ENCODE data around the gene PDGFRA. TPM values are rescaled to one million over a fixed set of nuclear protein-coding genes. Genes with fewer than 3 reads are reported as not detected.
"Not testable (repeated sequence)": the region's sequence is repeated elsewhere in the genome, so short reads cannot be mapped to it uniquely, and the experiment has no call there.

Gene PDGFRA
- polyA plus RNA-seq, 3 donors, result 138 to 140 (median 140) TPM

DNA sequence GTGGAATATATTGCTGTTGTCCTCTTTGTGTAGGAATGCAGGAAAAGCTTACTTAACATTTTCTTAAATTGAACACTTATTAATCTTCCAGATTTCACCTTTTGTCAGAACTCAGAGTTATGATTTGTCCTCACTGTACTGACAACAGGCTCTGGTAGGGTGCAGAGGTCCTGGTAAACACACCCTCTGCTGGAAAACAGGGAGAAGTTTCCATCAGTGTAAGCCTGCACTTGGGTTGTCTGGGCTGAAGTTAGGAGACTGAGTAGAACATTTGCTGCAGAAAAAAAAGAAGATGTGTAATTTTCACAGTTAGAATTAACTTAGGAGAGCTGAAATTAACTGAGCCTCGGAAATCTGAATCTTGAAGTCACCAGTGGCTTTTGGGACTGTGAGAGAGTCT is 23.2 kb downstream of the PDGFRA start:
- not testable (repeated sequence) for DNase-seq

DNA sequence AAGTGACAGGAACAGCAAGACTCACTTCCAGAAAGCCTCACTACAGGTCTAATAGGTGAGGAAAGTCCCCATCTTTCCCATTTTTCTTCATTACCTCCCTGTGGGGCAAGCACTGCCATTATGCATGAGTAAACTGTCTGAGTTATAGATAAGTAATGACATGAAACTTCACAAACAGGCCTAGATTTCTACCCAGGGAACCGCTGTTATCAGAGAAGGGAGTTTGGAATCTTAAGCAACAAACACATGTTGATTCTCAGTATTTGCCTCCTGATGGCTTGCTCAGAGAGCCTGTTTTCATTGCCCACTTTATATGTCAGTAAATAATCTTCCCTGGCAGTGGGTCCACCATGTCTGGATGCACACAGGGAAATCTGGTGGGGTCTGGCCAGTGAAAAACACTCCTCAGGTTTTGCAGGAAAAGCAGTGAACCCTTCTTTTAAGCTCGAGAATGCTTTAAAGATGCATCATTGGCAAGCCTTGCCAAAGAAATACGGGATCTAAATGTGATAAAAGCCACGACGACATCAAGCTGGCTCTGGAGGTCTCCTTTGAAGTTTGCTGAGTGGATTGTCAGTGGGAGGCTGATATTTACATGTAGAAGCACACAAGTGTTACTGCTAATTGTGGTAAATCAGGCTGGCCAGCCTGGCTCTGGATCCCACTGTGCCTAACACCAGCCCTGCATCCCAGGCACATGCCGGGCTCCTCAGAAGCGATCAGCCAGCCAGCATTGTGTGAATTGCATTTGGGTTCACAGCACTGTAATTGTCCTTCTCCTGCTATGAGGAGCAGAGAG is 25.2 kb downstream of the PDGFRA start:
- no peak for DNase-seq

DNA sequence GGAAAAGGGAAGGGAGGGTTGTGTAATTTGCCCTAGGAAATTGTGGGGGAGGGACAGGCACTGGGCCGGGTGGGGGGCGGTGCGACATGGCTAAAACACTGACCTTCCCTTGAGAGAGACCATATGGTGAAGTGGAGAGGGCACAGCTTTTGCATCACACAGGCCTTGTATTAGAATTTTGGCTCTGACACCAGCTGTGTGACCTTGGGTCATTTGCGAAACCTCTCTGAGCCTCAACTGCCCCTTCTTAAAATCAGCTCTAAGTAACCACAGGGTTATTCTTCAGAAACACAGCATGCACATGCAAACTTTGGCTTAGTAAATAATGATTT is 25.8 kb downstream of the PDGFRA start:
- no peak for DNase-seq

DNA sequence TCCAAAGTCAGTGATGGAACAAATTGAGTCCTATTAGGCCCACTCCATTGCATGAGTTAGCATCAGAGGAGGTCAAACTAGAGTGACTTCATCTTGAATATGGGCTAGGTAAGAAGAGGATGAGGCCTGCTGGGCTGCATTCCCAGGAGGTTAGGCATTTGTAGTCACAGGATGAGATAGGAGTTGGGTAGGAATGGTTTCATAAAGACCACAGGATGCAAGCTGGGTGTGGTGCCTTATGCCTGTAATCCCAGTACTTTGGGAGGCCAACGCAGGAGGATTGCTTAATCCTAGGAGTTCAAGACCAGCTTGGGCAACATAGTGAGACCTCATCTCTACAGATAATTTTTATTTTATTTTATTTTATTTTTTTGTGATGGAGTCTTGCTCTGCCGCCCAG is 26.8 kb downstream of the PDGFRA start:
- DNase-seq, result no peak

DNA sequence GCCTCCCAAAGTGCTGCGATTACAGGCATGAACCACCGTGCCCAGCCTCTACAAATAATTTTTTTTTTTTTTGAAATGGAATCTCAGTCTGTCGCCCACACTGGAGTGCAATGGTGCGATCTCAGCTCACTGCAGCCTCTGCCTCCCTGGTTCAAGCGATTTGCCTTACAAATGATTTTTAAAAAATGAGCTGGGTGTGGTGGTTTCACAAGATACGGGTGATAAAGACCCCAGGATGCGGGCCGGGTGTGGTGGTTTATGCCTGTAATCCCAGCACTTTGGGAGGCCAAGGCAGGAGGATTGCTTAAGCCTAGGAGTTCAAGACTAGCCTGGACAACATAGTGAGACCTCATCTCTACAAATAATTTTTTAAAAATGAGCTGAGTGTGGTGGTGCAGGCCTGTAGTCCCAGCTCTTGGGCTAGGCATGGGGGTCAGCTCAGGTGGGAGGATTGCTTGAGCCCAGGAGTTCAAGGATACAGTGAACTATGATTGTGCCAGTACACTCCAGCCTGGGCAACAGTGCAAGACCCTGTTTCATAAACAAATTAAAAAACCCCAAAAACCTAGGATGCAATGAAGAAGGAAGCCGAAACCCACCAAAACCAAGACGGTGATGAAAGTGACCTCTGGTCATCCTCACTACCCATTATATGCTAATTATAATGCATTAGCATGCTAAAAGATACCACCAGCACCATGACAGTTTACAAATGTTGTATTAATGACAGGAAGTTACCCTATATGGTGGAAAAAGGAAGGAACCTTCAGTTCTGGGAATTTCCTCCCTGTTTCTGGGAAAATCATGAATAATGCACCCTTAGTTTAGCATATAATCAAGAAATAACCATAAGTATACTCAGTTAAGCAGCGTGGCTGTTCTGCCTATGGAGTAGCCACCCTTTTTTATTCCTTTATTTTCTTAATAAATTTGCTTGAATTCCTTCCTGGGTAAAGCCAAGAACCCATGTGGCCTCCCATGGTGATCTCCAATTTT is 27.7 kb downstream of the PDGFRA start:
- DNase-seq, result no peak

DNA sequence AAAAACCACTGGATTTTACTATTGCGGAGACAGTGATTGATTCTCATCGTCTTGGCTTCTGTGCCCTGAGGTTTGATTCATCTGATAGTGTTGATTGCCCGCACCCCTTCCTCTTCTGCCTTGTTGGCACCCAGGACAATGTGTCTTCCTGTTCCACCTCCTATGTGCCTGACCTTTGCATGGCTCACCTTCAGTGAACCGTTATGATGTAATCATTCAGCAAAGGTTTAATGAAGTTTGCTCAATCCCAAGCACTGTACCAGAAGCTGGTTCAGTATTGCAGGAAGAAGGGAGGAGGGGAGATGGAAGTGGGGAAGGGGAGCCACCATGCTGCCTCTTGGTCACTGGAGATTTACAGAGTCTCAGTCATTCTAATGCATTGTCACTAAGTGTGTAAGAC is 36.3 kb downstream of the PDGFRA start:
- no peak for DNase-seq

DNA sequence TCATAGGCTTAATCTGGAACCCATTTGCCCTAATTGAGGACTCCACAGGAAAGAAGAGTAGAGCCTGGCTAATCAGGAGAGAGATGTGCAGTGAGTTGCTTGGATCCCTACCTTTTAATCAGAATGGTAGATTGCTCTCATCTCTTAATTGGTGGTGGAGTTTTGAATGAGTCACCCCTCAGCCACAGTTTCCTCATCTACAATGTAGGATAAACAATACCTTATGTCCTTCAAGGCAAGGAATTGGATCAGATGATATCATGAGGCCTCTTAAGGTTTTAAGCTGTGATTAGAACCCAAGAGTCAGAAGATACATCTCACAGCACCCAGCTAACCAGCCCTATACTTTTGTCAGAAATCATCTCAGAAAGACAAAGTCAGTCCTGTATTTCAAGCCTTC is 39.1 kb downstream of the PDGFRA start:
- DNase-seq, result no peak

DNA sequence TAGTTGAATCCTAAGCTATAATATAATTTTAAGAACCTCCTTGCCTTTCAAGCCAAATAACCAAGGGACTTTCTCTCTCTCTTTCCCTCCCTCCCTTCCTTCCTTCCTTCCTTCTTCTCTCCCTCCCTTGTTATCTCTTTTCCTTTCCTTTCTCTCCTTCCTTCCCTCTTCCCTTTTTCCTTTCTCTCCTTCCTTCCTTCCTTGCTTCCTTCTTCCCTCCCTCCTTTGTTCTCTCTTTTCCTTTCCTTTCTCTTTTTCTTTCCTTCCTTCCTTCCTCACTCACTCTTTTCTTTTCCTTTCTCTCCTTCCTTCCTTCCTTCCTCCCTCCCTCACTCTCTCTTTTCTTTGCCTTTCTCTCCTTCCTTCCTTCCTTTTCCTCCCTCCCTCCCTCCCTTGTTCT is 42.4 kb downstream of the PDGFRA start:
- DNase-seq, result no peak

DNA sequence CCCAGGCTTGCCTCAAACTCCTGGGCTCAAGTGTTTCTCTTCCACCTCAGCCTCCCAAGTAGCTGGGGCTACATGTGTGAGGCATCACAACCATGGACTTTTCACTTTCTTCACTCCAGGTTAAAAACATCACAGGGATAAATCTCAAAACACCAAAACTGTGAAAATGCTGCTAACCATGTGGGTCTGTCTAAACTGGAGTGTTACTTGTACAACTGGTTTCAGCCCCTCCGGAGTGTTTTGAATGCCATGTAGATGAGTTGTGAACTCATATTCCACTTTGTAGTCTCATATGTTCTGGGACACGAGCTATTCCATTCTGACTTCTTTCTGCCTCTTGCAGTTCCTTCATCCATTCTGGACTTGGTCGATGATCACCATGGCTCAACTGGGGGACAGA is 43.0 kb downstream of the PDGFRA start:
- no peak for DNase-seq

DNA sequence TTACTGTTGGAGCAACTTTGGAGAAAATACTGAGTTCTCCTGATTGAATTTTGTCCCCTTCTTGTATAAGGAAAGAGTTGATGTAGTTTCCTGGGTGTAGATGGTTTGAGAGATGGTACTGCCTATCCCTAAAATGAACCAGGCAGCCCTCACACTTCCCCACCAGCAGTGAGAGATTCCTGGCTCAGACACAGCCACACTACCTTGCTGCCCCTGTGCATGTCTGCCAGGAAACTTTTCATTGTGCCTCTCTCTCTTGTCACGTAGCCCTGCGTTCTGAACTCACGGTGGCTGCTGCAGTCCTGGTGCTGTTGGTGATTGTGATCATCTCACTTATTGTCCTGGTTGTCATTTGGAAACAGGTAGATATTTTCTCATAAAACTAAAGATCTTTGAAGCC is 45.2 kb downstream of the PDGFRA start:
- DNase-seq, result no peak

DNA sequence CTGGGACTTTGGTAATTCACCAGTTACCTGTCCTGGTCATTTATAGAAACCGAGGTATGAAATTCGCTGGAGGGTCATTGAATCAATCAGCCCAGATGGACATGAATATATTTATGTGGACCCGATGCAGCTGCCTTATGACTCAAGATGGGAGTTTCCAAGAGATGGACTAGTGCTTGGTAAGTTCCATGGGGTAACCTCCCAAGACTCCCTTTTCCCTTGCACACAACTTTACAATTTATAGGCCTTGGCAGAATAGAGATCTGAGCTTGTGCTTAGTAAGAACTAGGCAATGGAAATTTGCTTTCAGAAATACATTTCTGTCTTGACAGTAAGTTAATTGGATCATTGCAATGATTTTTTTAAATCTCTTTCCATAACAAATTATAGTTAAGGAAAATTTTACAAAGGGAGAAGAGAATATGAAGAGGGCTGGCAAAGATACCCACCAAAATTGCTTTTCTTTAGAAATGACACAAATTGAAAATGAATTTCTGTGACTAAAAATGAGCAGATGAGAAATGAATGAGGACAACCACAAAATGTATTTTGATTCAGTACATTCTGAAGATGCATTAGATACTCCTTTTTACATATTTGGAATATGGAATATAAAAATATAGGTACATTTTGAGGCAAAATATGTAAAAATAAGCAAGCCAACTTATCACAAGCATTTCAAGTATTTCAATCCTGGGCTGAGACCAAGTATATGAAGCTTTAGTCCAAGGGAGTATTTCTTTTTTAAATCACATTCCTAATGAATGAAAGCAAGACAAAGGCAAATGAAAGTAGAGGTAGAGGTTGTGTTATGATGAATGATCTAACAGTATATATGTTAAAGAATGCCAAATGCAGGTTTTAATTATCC is 45.9 kb downstream of the PDGFRA start:
- no peak for DNase-seq

DNA sequence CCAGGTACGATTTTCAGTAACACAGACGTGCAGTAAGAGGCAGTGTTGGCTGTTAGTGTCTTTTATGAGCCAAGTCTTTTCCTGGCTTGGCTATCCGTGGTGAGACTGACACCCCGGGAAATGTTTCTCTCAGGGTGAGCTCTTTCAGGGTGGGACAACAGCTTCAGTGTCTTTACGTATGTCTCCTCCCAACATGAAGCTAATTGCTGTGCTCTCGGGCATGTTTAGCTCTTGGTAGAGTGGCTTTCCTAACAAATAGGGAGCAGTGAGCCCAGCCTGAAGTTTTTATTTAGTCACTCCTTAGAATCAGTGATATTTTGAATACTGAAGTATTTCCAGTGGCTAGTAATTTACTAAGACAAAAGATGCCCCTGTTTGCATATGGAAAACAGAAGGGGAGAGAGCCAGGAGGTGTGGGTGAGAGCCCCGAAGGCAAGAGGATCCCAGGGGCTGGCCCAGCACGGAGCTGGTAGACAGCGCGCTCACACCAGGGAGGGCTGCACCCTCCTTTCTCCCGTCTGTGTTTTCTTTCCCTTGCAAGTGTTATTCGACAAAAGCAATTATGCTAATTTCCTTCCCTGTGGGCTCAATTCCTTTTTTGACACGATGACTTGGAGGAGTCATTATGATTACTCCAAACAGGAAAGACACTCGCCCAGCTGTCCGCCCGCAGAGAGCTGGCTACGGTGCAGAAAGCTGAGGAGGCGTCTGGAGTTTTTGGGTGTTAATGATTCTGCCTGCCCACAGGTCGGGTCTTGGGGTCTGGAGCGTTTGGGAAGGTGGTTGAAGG is 47.7 kb downstream of the PDGFRA start:
- no peak for DNase-seq

DNA sequence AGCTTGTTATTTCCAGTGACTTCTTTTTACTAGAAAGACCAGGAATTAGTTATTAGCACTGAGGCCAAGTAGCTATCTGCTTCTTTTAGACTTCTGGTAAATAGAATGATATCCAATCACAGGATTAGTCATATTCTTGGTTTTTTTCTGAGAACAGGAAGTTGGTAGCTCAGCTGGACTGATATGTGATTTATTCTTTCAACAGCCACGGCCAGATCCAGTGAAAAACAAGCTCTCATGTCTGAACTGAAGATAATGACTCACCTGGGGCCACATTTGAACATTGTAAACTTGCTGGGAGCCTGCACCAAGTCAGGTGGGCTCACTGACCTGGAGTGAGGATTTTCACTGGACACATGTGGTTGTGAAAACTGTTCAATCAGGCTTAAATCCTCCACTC is 48.6 kb downstream of the PDGFRA start:
- DNase-seq, result no peak

DNA sequence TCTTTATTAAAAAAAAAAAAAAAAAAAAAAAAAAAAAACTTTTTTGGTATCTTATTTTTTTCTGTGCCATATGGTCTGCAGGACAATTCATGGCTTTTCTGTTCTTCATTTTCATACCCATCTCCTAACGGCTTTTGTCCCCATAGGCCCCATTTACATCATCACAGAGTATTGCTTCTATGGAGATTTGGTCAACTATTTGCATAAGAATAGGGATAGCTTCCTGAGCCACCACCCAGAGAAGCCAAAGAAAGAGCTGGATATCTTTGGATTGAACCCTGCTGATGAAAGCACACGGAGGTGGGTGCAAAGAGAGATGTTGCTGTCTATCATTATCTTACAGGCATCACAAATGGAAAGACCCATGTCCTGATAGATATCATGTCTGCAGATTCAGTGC is 49.1 kb downstream of the PDGFRA start:
- no peak for DNase-seq

DNA sequence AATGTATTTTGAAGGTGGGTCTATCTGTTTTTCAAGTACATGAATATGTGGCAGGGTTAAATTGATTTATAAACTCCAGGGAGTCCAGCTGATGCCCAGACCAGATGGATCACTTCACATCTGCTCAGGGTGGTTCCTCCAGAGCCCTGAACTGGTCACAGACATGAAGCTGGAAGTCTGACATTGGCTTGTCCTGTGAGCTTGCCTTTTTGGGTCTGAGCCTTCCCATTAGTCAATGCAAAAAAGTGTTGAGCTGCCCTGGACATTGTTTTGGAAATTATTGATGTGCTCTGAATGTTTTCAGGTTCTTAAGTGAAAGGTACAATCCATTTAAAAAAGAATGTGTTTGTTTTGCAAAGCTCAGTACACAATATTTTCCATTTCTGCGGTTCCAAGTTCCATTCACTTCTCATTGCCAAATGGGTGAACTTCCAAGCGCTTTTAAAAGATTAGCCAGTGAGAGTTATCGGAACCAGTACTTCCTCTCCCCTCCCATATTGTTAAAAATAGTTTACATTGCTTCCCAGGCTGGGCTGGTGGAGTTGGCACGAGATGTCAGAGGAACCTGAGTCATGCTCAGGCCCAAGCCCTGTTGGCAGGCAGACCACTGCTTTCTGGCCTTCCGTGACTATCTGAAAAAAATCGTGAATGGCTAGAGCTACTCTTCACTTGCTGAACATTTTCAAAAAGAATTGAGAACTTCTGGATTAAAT is 52.1 kb downstream of the PDGFRA start:
- DNase-seq, result no peak

DNA sequence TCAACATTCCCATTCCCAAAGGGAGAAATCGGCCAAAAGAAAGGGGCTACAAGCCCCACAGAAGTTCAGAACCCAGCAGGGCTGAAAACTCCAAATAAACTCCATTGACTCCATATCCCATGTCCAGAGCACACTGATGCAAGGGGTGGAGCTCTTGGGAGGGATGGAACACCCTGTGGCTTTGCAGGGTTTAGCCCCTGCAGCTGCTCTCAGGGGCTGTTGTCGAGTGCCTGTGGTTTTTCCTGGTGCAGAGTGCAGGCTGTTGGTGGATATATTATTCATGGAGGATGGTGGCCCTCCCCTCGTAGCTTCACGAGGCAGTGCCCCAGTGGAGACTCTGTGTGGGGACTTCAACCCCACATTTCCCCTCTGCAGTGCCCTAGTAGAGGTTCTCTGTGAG is 53.7 kb downstream of the PDGFRA start:
- no peak for DNase-seq

DNA sequence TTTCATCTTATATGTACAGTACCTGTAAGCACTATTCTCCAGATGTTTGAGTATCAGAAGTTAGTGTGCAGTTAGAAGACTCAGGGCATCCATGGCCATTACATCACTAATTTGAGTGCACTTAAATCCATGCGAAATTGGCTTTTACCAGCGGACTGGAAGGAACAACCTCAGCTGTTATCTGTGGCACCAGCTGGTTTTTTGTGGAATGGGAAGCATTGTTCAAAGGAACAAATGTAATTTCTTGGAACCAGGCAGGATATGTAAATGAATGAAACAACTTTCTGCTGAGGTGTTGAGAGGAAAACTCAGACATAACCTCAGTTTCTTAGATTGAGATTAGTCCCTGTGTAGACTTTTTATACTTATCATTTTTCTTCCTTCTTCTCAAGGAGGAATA is 60.2 kb downstream of the PDGFRA start:
- DNase-seq, result no peak

DNA sequence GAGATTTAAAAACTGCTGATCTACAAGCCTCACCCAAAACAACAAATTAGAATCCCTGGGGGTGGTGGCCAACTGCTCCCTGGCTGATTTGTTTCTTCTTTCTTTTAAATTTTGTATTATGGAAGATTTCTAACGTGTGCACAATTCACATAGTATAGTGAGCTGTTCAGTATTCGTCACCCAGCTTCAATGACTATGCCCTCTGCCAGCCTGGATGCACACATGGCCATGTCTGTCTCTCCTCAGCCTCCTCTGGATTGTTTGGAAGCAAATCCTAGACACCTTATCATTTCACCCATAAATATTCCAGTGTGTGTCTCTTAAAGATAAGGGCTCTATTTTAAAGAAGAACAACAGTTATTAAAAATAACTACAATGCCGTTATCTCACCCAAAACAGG is 61.9 kb downstream of the PDGFRA start:
- no peak for DNase-seq

DNA sequence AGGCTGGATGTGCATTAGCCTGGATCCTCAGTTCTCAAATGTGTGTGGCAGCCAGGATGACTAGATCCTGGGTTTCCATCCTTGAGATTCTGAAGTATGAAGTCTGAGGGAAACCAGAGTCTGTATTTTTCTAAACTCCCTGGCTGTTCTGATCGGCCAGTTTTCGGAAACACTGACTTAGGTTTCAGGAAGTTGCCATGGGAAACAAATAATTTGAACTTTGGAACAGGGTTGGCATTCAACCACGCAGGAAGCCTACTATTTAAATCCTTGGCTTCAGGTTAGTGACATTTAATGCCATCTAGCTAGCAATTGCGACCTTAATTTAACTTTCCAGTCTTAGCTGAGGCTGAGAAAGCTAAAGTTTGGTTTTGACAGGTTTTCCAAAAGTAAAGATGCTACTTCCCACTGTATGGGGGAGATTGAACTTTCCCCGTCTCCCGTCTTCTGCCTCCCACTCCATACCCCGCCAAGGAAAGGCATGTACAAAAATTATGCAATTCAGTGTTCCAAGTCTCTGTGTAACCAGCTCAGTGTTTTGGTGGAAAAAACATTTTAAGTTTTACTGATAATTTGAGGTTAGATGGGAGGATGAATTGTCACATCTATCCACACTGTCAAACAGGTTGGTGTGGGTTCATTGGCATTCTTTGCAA is 67.6 kb downstream of the PDGFRA start:
- peak; percentile 41 for DNase-seq

DNA sequence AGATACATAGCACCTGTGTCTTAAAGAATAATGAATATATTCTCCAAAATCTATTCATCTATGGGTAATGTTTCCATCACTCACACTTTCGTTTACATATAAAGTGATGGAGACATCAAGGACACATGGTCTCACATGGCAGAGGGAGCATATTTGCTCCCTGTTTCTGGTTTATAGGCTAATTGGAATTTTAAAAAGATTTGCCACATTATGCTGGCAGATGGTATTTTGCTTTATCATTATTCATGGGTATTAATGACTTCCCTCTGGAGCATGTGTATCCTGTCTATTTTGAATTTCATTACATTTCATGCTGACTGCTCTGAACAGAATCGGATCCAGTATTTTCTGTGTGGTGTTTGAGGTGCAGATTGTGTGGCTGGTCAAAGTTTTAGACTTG is 79.0 kb downstream of the PDGFRA start:
- no peak for DNase-seq

Measured in renal pelvis (tissue), 4 donors.